ENCODE data around the gene SCUBE1.

Gene SCUBE1

DNA sequence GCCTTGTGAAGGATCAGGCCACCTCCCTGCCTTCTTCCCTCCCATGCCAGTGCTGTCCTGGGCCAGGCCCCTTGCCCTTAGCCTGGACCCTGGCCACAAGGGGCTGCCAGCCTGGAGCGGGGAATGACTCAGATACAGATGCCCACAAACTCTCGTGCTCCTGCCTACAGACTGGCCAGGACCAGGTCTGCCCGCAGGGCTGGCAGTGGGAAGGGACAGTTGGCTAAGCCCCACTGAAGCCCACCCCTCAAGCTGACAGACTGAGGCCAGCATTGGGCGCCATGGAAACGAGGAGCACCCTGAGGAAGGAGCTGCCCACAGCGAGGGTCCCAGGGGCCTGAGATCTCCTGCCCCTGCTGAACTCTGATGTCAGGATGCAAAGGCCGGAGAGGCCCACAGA is 14.1 kb downstream of the SCUBE1 start:
- no peak for TF ChIP-seq EZH2phosphoT487 (IDR thresholded peaks at IDR 0.05; ENCODE audit: borderline replicate concordance)
- TF ChIP-seq, protein P1, sequence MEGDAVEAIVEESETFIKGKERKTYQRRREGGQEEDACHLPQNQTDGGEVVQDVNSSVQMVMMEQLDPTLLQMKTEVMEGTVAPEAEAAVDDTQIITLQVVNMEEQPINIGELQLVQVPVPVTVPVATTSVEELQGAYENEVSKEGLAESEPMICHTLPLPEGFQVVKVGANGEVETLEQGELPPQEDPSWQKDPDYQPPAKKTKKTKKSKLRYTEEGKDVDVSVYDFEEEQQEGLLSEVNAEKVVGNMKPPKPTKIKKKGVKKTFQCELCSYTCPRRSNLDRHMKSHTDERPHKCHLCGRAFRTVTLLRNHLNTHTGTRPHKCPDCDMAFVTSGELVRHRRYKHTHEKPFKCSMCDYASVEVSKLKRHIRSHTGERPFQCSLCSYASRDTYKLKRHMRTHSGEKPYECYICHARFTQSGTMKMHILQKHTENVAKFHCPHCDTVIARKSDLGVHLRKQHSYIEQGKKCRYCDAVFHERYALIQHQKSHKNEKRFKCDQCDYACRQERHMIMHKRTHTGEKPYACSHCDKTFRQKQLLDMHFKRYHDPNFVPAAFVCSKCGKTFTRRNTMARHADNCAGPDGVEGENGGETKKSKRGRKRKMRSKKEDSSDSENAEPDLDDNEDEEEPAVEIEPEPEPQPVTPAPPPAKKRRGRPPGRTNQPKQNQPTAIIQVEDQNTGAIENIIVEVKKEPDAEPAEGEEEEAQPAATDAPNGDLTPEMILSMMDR (conservative IDR thresholded peaks at IDR 0.05; ENCODE audit: low read length) = no peak
- Histone ChIP-seq H3K27me3 (ENCODE audit: insufficient read depth, low read length, poor library complexity, severe bottlenecking) (no peaks in the 10 kb centered on the region), H3K9ac (ENCODE audit: low read depth, low read length, poor library complexity, severe bottlenecking) (no peak overlapping the region)

DNA sequence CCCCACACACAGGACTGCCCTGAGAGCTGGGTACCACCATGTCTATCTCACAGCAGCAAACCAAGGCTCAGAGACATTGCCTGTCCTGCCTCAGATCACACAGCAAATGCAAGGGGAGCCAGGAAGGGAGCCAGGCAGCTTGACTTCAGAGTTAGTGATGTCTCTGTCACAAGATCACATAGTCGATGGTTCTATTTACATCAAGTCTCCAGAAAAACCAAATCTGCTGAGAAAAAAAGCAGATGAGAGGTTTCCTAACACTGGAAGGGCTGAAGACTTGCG is 16.1 kb downstream of the SCUBE1 start:
- Histone ChIP-seq H3K4me3 (ENCODE audit: low read length, poor library complexity, severe bottlenecking) (no peak overlapping the region), H3K9ac (ENCODE audit: low read depth, low read length, poor library complexity, severe bottlenecking) (no peak overlapping the region), H3K4me1 (ENCODE audit: insufficient read depth, low read length, poor library complexity, severe bottlenecking) (peaks cover 3% of the 10 kb centered on the region), H3K79me2 (ENCODE audit: insufficient read depth, low read length) (no peaks in the 10 kb centered on the region), H3K27me3 (ENCODE audit: insufficient read depth, low read length, poor library complexity, severe bottlenecking) (no peaks in the 10 kb centered on the region), H3K9me2 (replicated peaks; ENCODE audit: low read depth, low read length) (no peaks in the 10 kb centered on the region), H2AFZ (ENCODE audit: low read length) (no peak overlapping the region), H3K4me2 (ENCODE audit: low read depth, low read length, poor library complexity, severe bottlenecking) (no peak overlapping the region), H3F3A (ENCODE audit: low read depth) (no peaks in the 10 kb centered on the region), H4K20me1 (ENCODE audit: insufficient read depth, low read length, poor library complexity, severe bottlenecking) (no peaks in the 10 kb centered on the region), H3K36me3 (ENCODE audit: insufficient read depth, low read length) (no peaks in the 10 kb centered on the region), H3K9me3 (ENCODE audit: insufficient read depth, low read depth, low read length) (no peaks in the 10 kb centered on the region)
- TF ChIP-seq, protein P1 (conservative IDR thresholded peaks at IDR 0.05; ENCODE audit: low read length) = no peak
- TF ChIP-seq EZH2phosphoT487 (IDR thresholded peaks at IDR 0.05; ENCODE audit: borderline replicate concordance) = no peak

More for the DNA sequence above, 14.1 kb downstream of the SCUBE1 start:
- Histone ChIP-seq H4K20me1 (ENCODE audit: insufficient read depth, low read length, poor library complexity, severe bottlenecking) (no peaks in the 10 kb centered on the region), H3K4me3 (ENCODE audit: low read length, poor library complexity, severe bottlenecking) (no peak overlapping the region), H3K36me3 (ENCODE audit: insufficient read depth, low read length) (no peaks in the 10 kb centered on the region), H3K4me1 (ENCODE audit: insufficient read depth, low read length, poor library complexity, severe bottlenecking) (peaks cover 3% of the 10 kb centered on the region), H3K9me3 (ENCODE audit: insufficient read depth, low read depth, low read length) (no peaks in the 10 kb centered on the region), H3F3A (ENCODE audit: low read depth) (no peaks in the 10 kb centered on the region), H3K4me2 (ENCODE audit: low read depth, low read length, poor library complexity, severe bottlenecking) (no peak overlapping the region), H2AFZ (ENCODE audit: low read length) (no peak overlapping the region), H3K79me2 (ENCODE audit: insufficient read depth, low read length) (no peaks in the 10 kb centered on the region), H3K9me2 (replicated peaks; ENCODE audit: low read depth, low read length) (no peaks in the 10 kb centered on the region)

DNA sequence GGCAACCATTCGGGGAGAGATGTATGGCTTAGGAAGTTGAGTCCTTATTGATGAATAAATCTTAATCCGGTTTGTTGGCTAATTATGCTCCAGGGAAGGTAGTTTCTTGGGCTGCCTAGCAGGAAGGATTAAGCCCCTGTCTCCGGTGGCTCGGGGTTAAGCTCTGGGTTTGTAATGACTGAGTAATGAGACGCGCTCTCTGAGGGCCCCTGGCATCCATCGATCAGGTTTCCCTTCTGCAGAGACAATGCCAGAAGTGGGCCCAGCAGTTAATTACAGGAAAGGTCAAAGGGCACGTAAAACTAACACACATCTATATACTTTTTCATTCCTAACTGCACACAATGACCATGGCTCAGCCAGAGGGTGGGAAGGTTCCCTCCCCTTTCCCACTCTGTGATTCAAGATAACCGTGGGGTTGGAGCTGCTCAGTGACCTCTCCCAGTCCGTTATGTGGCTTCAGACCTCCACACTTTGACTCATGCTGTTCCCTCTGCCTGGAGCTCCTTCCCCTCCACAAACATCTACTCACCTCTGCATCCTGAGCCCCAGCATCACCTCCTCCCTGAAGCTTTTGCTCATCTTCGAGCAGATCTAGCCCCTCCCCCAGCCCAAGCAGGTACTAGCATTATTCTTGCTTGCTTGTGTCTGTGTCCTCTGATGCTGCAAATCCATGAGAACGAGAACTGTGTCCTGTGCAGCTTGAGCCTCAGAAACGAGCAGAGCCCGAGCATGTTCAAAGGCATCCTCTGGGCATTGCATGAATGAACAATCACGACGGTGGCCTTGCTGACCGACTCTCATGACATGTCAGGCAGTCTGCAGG is 16.6 kb downstream of the SCUBE1 start:
- H3K36me3 ChIP-seq (ENCODE audit: insufficient read depth, low read length) = no peaks in the 10 kb centered on the region
- no peaks in the 10 kb centered on the region for H3K27me3 ChIP-seq (ENCODE audit: insufficient read depth, low read length, poor library complexity, severe bottlenecking)
- H3K4me2 ChIP-seq (ENCODE audit: low read depth, low read length, poor library complexity, severe bottlenecking) = no peak overlapping the region
- no peaks in the 10 kb centered on the region for H4K20me1 ChIP-seq (ENCODE audit: insufficient read depth, low read length, poor library complexity, severe bottlenecking)
- no peak for TF ChIP-seq EZH2phosphoT487 (IDR thresholded peaks at IDR 0.05; ENCODE audit: borderline replicate concordance)
- TF ChIP-seq, protein P1 (conservative IDR thresholded peaks at IDR 0.05; ENCODE audit: low read length) = no peak
- H3K79me2 ChIP-seq (ENCODE audit: insufficient read depth, low read length) = no peaks in the 10 kb centered on the region
- no peak overlapping the region for H2AFZ ChIP-seq (ENCODE audit: low read length)
- H3F3A ChIP-seq (ENCODE audit: low read depth) = no peaks in the 10 kb centered on the region
- H3K4me3 ChIP-seq (ENCODE audit: low read length, poor library complexity, severe bottlenecking) = no peak overlapping the region
- H3K9ac ChIP-seq (ENCODE audit: low read depth, low read length, poor library complexity, severe bottlenecking) = no peak overlapping the region
- peaks cover 3% of the 10 kb centered on the region for H3K4me1 ChIP-seq (ENCODE audit: insufficient read depth, low read length, poor library complexity, severe bottlenecking)
- no peaks in the 10 kb centered on the region for H3K9me2 ChIP-seq (replicated peaks; ENCODE audit: low read depth, low read length)
- no peaks in the 10 kb centered on the region for H3K9me3 ChIP-seq (ENCODE audit: insufficient read depth, low read depth, low read length)

All from Loucy (cell line).